Esophagus squamous epithelium (tissue), 5 donors: ENCODE measurements around the gene SLC2A4RG. TPM values are rescaled to one million over a fixed set of nuclear protein-coding genes. Genes with fewer than 3 reads are reported as not detected.

Experiments
- DNase-seq: peaks from one replicate; lab custom pipeline; 2025; lab: John Stamatoyannopoulos, UW
- H3K27ac ChIP-seq, 4 donors: fragments of 200-600 bp; sonication (generic); one replicate each; pipeline ENCODE4 v1.5.1; 2016 to 2019; ENCODE audit warnings: mild to moderate bottlenecking in 1 of 4
- H3K27me3 ChIP-seq, 4 donors: fragments of 200-600 bp; sonication (generic); 1 replicate in 3 of 4; 2 replicates in 1 of 4; pipeline versions ENCODE4 v1.5.1 to v1.6.0; 2017 to 2021; ENCODE audit warnings: antibody characterized with exemption in 1 of 4
- H3K36me3 ChIP-seq, 3 donors: fragments of 200-600 bp; sonication (generic); one replicate each; pipeline ENCODE4 v1.5.1; 2016 to 2019
- H3K4me1 ChIP-seq, 3 donors: fragments of 200-600 bp; sonication (generic); one replicate each; pipeline ENCODE4 v1.5.1; 2017 to 2019
- H3K4me3 ChIP-seq, 4 donors: fragments of 200-600 bp; sonication (generic); 1 replicate in 3 of 4; 2 replicates in 1 of 4; pipeline ENCODE4 v1.5.1; 2016 to 2019; ENCODE audit warnings: mild to moderate bottlenecking in 2 of 4, moderate library complexity in 1 of 4
- H3K9me3 ChIP-seq, 3 donors: fragments of 200-600 bp; sonication (generic); one replicate each; pipeline ENCODE4 v1.5.1; 2016 to 2019
- CTCF ChIP-seq, 6 experiments: fragments of 450-650 bp in 4 of 6; fragments of 200-600 bp in 2 of 6; sonication (generic) in 2 of 6; IDR thresholded peaks; one replicate each; pipeline ENCODE4 v1.5.1; 2016 to 2019; ENCODE audit warnings: antibody characterized with exemption in 6 of 6, mild to moderate bottlenecking in 4 of 6, moderate library complexity in 4 of 6
- POLR2A ChIP-seq, 4 donors: fragments of 450-650 bp; IDR thresholded peaks; one replicate each; pipeline ENCODE4 v1.6.1; 2017; ENCODE audit warnings: antibody characterized with exemption in 4 of 4, mild to moderate bottlenecking in 4 of 4, moderate library complexity in 3 of 4
- WGBS, 2 donors: methylation state at CpG; one replicate each; pipeline ENCODE4 v1.1.5; 2018; 5-methylcytosine and 5-hydroxymethylcytosine counted together
- intact Hi-C: fragments of 100-400 bp; cut with DNase I; formaldehyde crosslinking; loops from one replicate; pipeline ENCODE4 v1.15.0; 2022
- total RNA-seq, 4 donors: library from RNA; depleted of rRNA; stranded (reverse); fragments of >200 nt; gene quantifications; one replicate each; pipeline ENCODE4 v1.1.0, GENCODE V29; 2016
- donor health status: DM: yes; HTN: yes; CAD: no.

The SLC2A4RG gene
- 10 to 100 TPM; 37.0 to 55.5 (median 50.2) TPM for total RNA-seq

GRCh38 chr20:63739130-63740069 lies at the start of gene SLC2A4RG:
Gene SLC2A4RG, plus strand, starts transcription at chr20:63739776. Its CDS starts 137 bp downstream, at chr20:63739913.
- H3K4me3 ChIP-seq = peak within 1 kb of the TSS; percentile 51 to 90 (median 64)
- WGBS, 2 donors = no CpG with 5 or more reads among the region's 136 CpGs
- no peak for DNase-seq
- TF ChIP-seq POLR2A (IDR thresholded peaks at IDR 0.05) = no peak
- no peak for TF ChIP-seq CTCF (IDR thresholded peaks at IDR 0.05)
- H3K27ac ChIP-seq = peak within 1 kb of the TSS; percentile 87 to 98 (median 94)
- peaks cover 4 to 49% (median 23%) of the 10 kb centered on the region in 3 donors for H3K36me3 ChIP-seq
- no peaks in the 10 kb centered on the region for H3K9me3 ChIP-seq
- H3K4me1 ChIP-seq = peaks cover 45 to 68% (median 46%) of the 10 kb centered on the region in 3 donors
- no peaks in the 10 kb centered on the region for H3K27me3 ChIP-seq
- intact Hi-C loops = loop anchor here (5.0 kb wide), 1 partner anchor 202 kb away; the partner anchor contains the start of gene PTK6

- peaks cover 39 to 88% (median 68%) of the 10 kb centered on the region in 3 donors for H3K4me1 ChIP-seq
- H3K27me3 ChIP-seq = no peaks in the 10 kb centered on the region
- 80 to 87% methylated on average over 3 to 13 of the region's 40 CpGs for WGBS, 2 donors
- H3K9me3 ChIP-seq = no peaks in the 10 kb centered on the region
- H3K27ac ChIP-seq = peak overlapping the region in 1 of 4 donors; percentile 61
- H3K36me3 ChIP-seq = peaks cover 0 to 7% (median 0%) of the 10 kb centered on the region in 3 donors
- no peak for DNase-seq
- H3K4me3 ChIP-seq = no peak overlapping the region
- TF ChIP-seq CTCF (IDR thresholded peaks at IDR 0.05) (no peak), POLR2A (IDR thresholded peaks at IDR 0.05) (no peak)
- intact Hi-C loops = no loop called here
These were observed 49.3 kb upstream of the SLC2A4RG start for GRCh38 chr20:63690003-63690897.

GRCh38 chr20:63690898-63691710 lies 48.5 kb upstream of the SLC2A4RG start:
- 25 to 63% methylated on average over 14 to 16 of the region's 24 CpGs for WGBS, 2 donors
- peaks cover 34 to 88% (median 69%) of the 10 kb centered on the region in 3 donors for H3K4me1 ChIP-seq
- intact Hi-C loops = no loop called here

More at GRCh38 chr20:63690898-63691710, 48.5 kb upstream of the SLC2A4RG start:
- Histone ChIP-seq H3K27me3 (no peaks in the 10 kb centered on the region), H3K4me3 (no peak overlapping the region), H3K36me3 (peaks cover 0 to 7% (median 0%) of the 10 kb centered on the region in 3 donors), H3K9me3 (no peaks in the 10 kb centered on the region), H3K27ac (peak overlapping the region in 2 of 4 donors; percentile 13 to 61)
- no peak for DNase-seq
- TF ChIP-seq CTCF (IDR thresholded peaks at IDR 0.05) = no peak
- no peak for TF ChIP-seq POLR2A (IDR thresholded peaks at IDR 0.05)
